Adrenal gland (tissue), 5 donors: ENCODE measurements around the gene ANKRD18B.

Experiments
- POLR2A ChIP-seq, 2 donors: fragments of 450-650 bp; IDR thresholded peaks; one replicate each; pipeline ENCODE4 v1.6.1; 2017; ENCODE audit warnings: antibody characterized with exemption in 2 of 2, mild to moderate bottlenecking in 2 of 2, moderate library complexity in 1 of 2
- TF ChIP-seq, protein P1 (sequence below), 6 experiments: fragments of 450-650 bp in 4 of 6; fragments of 200-600 bp in 2 of 6; sonication (generic) in 1 of 6; IDR thresholded peaks; 1 replicate in 5 of 6; 2 replicates in 1 of 6; pipeline versions ENCODE4 v1.5.1 to v1.8.0; 2016 to 2021; ENCODE audit warnings: antibody characterized with exemption in 6 of 6, mild to moderate bottlenecking in 2 of 6, moderate library complexity in 1 of 6
- donor health status: DM: no; HTN: no; CAD: no.

DNA sequence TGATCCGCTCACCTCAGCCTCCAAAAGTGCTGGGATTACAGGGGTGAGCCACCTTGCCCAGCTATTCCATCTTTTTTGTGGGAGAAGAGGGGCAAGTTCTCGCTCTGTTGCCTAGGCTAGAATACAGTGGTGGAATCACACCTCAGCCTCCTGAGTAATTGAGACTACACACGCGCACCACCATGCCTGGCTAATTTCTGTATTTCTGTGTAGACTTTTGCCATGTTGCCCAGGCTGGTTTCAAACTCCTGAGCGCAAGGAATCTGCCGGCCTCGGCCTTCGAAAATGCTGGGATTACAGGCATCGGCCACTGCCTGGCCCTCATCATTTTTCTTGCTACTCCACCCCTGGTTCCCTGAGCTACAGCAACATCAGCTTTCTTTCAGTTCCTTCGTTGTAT is 47.5 kb upstream of the ANKRD18B start:
- TF ChIP-seq POLR2A (IDR thresholded peaks at IDR 0.05) = no peak
- TF ChIP-seq, protein P1, sequence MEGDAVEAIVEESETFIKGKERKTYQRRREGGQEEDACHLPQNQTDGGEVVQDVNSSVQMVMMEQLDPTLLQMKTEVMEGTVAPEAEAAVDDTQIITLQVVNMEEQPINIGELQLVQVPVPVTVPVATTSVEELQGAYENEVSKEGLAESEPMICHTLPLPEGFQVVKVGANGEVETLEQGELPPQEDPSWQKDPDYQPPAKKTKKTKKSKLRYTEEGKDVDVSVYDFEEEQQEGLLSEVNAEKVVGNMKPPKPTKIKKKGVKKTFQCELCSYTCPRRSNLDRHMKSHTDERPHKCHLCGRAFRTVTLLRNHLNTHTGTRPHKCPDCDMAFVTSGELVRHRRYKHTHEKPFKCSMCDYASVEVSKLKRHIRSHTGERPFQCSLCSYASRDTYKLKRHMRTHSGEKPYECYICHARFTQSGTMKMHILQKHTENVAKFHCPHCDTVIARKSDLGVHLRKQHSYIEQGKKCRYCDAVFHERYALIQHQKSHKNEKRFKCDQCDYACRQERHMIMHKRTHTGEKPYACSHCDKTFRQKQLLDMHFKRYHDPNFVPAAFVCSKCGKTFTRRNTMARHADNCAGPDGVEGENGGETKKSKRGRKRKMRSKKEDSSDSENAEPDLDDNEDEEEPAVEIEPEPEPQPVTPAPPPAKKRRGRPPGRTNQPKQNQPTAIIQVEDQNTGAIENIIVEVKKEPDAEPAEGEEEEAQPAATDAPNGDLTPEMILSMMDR (IDR thresholded peaks at IDR 0.05) = no peak
